SK-N-SH treated with all-trans-retinoic acid at 6 μM for 48 hours (cell line): ENCODE data around the gene CPLX1.

Experiments used
- ATAC-seq: fragments of 200-7000 bp; cut with Tn5 transposase; 3 replicates; pipeline ENCODE4 v1.9.1; 2020; ENCODE audit warnings: mild to moderate bottlenecking, moderate library complexity
- ARNTL ChIP-seq: fragments of 450-650 bp; formaldehyde crosslinking; IDR thresholded peaks from 2 replicates; pipeline ENCODE4 v1.5.0; 2020; ENCODE audit warnings: low read depth, mild to moderate bottlenecking, moderate library complexity, borderline replicate concordance
- BACH2 ChIP-seq: fragments of 250-450 bp; sonication (Bioruptor Pico); IDR thresholded peaks from 2 replicates; pipeline ENCODE4 v1.9.0; 2021; ENCODE audit warnings: mild to moderate bottlenecking, borderline replicate concordance
- CREB5 ChIP-seq: fragments of 250-450 bp; sonication (Bioruptor Pico); IDR thresholded peaks from 2 replicates; pipeline ENCODE4 v1.5.1; 2020; ENCODE audit warnings: low read depth, mild to moderate bottlenecking, moderate library complexity
- CSDC2 ChIP-seq: fragments of 250-450 bp; sonication (Bioruptor Pico); IDR thresholded peaks from 2 replicates; pipeline ENCODE4 v1.5.0; 2020; ENCODE audit warnings: mild to moderate bottlenecking, moderate library complexity
- CSRNP3 ChIP-seq: fragments of 250-450 bp; sonication (Bioruptor Pico); IDR thresholded peaks from 2 replicates; pipeline ENCODE4 v1.5.1; 2021; ENCODE audit warnings: mild to moderate bottlenecking, moderate library complexity
- ESRRG ChIP-seq: fragments of 250-450 bp; sonication (Bioruptor Pico); IDR thresholded peaks from 2 replicates; pipeline ENCODE4 v1.6.1; 2021; ENCODE audit warnings: mild to moderate bottlenecking
- ISL1 ChIP-seq: fragments of 250-450 bp; sonication (Bioruptor Pico); IDR thresholded peaks from 2 replicates; pipeline ENCODE4 v2.1.2; 2022; ENCODE audit warnings: mild to moderate bottlenecking, moderate library complexity
- POU6F1 ChIP-seq: fragments of 250-450 bp; sonication (Bioruptor Pico); IDR thresholded peaks from 2 replicates; pipeline ENCODE4 v1.8.0; 2021; ENCODE audit warnings: low read depth, mild to moderate bottlenecking, moderate library complexity, borderline replicate concordance
- PPARA ChIP-seq: fragments of 250-450 bp; sonication (Bioruptor Pico); IDR thresholded peaks from 2 replicates; pipeline ENCODE4 v1.5.0; 2020; ENCODE audit warnings: mild to moderate bottlenecking, borderline replicate concordance
- SNAI2 ChIP-seq: fragments of 250-450 bp; sonication (Bioruptor Pico); IDR thresholded peaks from 2 replicates; pipeline ENCODE4 v1.5.0; 2020; ENCODE audit warnings: mild to moderate bottlenecking, moderate library complexity
- TCF4 ChIP-seq: fragments of 250-450 bp; sonication (Bioruptor Pico); IDR thresholded peaks from 2 replicates; pipeline ENCODE4 v1.8.0; 2021; ENCODE audit warnings: mild to moderate bottlenecking, moderate library complexity, borderline replicate concordance
- TOX ChIP-seq: fragments of 250-450 bp; sonication (Bioruptor Pico); IDR thresholded peaks from 2 replicates; pipeline ENCODE4 v1.8.0; 2021; ENCODE audit warnings: mild to moderate bottlenecking, moderate library complexity, borderline replicate concordance
- TSHZ2 ChIP-seq: fragments of 250-450 bp; sonication (Bioruptor Pico); IDR thresholded peaks from 2 replicates; pipeline ENCODE4 v1.5.0; 2020; ENCODE audit warnings: mild to moderate bottlenecking, moderate library complexity
- ZC3H10 ChIP-seq: fragments of 250-450 bp; sonication (Bioruptor Pico); IDR thresholded peaks from 2 replicates; pipeline ENCODE4 v1.5.1; 2021; ENCODE audit warnings: mild to moderate bottlenecking, moderate library complexity
- ZFP30 ChIP-seq: fragments of 450-650 bp; formaldehyde crosslinking; IDR thresholded peaks from 2 replicates; pipeline ENCODE4 v1.5.0; 2022; ENCODE audit warnings: mild to moderate bottlenecking, moderate library complexity
- ZNF565 ChIP-seq: fragments of 450-650 bp; formaldehyde crosslinking; conservative IDR thresholded peaks from 2 replicates; pipeline ENCODE4 v1.5.0; 2020; ENCODE audit warnings: low read depth, mild to moderate bottlenecking, moderate library complexity
- ZNF70 ChIP-seq: fragments of 450-650 bp; formaldehyde crosslinking; IDR thresholded peaks from 2 replicates; pipeline ENCODE4 v1.5.0; 2020; ENCODE audit warnings: mild to moderate bottlenecking, moderate library complexity
- ZNF8 ChIP-seq: fragments of 450-650 bp; formaldehyde crosslinking; IDR thresholded peaks from 2 replicates; pipeline ENCODE4 v1.5.0; 2020; ENCODE audit warnings: mild to moderate bottlenecking, moderate library complexity

CPLX1 gene

GRCh38 chr4:823761-824460, 2.0 kb downstream of the CPLX1 start:
- ATAC-seq, result no peak
- no peak for TF ChIP-seq TCF4
- no peak for TF ChIP-seq CSRNP3 (CRISPR knock-in tag)
- no peak for TF ChIP-seq ARNTL (CRISPR knock-in tag)
- no peak for TF ChIP-seq ZC3H10 (CRISPR knock-in tag)
- no peak for TF ChIP-seq CSDC2 (CRISPR knock-in tag)

- ATAC-seq, result no peak
- no peak for TF ChIP-seq ZNF70
Observed at GRCh38 chr4:823176-823760, 2.7 kb downstream of the CPLX1 start.

- TF ChIP-seq ZNF8 (no peak), PPARA (CRISPR knock-in tag) (no peak), ZFP30 (CRISPR knock-in tag) (no peak), CSDC2 (CRISPR knock-in tag) (no peak), TCF4 (no peak), SNAI2 (CRISPR knock-in tag) (no peak), ISL1 (CRISPR knock-in tag) (no peak), CREB5 (CRISPR knock-in tag) (no peak)
- ATAC-seq, result no peak
Observed at GRCh38 chr4:822361-823175, 3.4 kb downstream of the CPLX1 start.

- TF ChIP-seq TCF4 (no peak), ZNF8 (no peak), POU6F1 (no peak), BACH2 (CRISPR knock-in tag) (no peak), SNAI2 (CRISPR knock-in tag) (no peak), CREB5 (CRISPR knock-in tag) (no peak), TSHZ2 (no peak), CSDC2 (CRISPR knock-in tag) (no peak), ARNTL (CRISPR knock-in tag) (no peak), TOX (CRISPR knock-in tag) (no peak), ESRRG (CRISPR knock-in tag) (no peak), ZC3H10 (CRISPR knock-in tag) (no peak), PPARA (CRISPR knock-in tag) (no peak), ZFP30 (CRISPR knock-in tag) (no peak), ZNF70 (no peak), ZNF565 (CRISPR knock-in tag) (no peak)
- ATAC-seq, result no peak
Observed at GRCh38 chr4:821631-822030, 4.3 kb downstream of the CPLX1 start.
